Neural progenitor cell (in vitro differentiated cells): ENCODE results near the gene APLN. TPM values are rescaled to one million over a fixed set of nuclear protein-coding genes. Genes with fewer than 3 reads are reported as not detected.

Experiments used
- DNase-seq: peaks from one replicate; pipeline ENCODE4 v3.0.0-alpha.2; 2016; ENCODE audit warnings: low spot score
- H2AFZ ChIP-seq: fragments of 200-600 bp; sonication (generic); replicated peaks from 2 replicates; pipeline ENCODE4 v1.6.1; 2016; ENCODE audit warnings: antibody characterized with exemption
- H3F3A ChIP-seq: fragments of 200-600 bp; sonication (generic); 2 replicates; pipeline ENCODE4 v1.6.1; 2016; ENCODE audit warnings: antibody characterized with exemption, low read depth
- H3K27ac ChIP-seq: fragments of 200-600 bp; sonication (generic); 2 replicates; pipeline ENCODE4 v1.5.1; 2016; ENCODE audit warnings: mild to moderate bottlenecking
- H3K27me3 ChIP-seq: fragments of 200-600 bp; sonication (generic); 2 replicates; pipeline ENCODE4 v1.6.1; 2016; ENCODE audit warnings: mild to moderate bottlenecking, moderate library complexity
- H3K36me3 ChIP-seq: fragments of 200-600 bp; sonication (generic); 2 replicates; pipeline ENCODE4 v1.5.1; 2016
- H3K4me1 ChIP-seq: fragments of 200-600 bp; sonication (generic); 2 replicates; pipeline ENCODE4 v1.6.1; 2016; ENCODE audit warnings: mixed run types
- H3K4me2 ChIP-seq: fragments of 200-600 bp; sonication (generic); 2 replicates; pipeline ENCODE4 v1.6.1; 2016
- H3K4me3 ChIP-seq: fragments of 200-600 bp; sonication (generic); 2 replicates; pipeline ENCODE4 v1.5.1; 2016
- H3K79me2 ChIP-seq: fragments of 200-600 bp; sonication (generic); 2 replicates; pipeline ENCODE4 v1.6.1; 2016; ENCODE audit warnings: low read depth
- H3K9ac ChIP-seq: fragments of 200-600 bp; sonication (generic); 2 replicates; pipeline ENCODE4 v1.6.1; 2016
- H3K9me3 ChIP-seq: fragments of 200-600 bp; sonication (generic); 2 replicates; pipeline ENCODE4 v1.5.1; 2016; ENCODE audit warnings: low read depth
- H4K20me1 ChIP-seq: fragments of 200-600 bp; sonication (generic); 2 replicates; pipeline ENCODE4 v1.6.1; 2016; ENCODE audit warnings: low read depth
- H3K27ac Mint-ChIP-seq: 3 replicates; pipeline ENCODE4 v1.8.0; 2021; ENCODE audit warnings: mixed read lengths
- H3K27me3 Mint-ChIP-seq: 2 replicates; pipeline ENCODE4 v1.8.0; 2022; ENCODE audit warnings: low read depth, mild to moderate bottlenecking, inconsistent platforms, moderate library complexity, mixed read lengths; ENCODE audit not compliant: insufficient read depth
- H3K36me3 Mint-ChIP-seq: 3 replicates; pipeline ENCODE4 v1.8.0; 2021; ENCODE audit warnings: mixed read lengths
- H3K4me1 Mint-ChIP-seq: 3 replicates; pipeline ENCODE4 v1.8.0; 2021; ENCODE audit warnings: mixed read lengths
- H3K4me3 Mint-ChIP-seq: 3 replicates; pipeline ENCODE4 v1.8.0; 2021; ENCODE audit warnings: mild to moderate bottlenecking, moderate library complexity, mixed read lengths
- H3K9me3 Mint-ChIP-seq: 3 replicates; pipeline ENCODE4 v1.8.0; 2020; ENCODE audit warnings: mixed read lengths
- EZH2 ChIP-seq: fragments of 200-600 bp; sonication (generic); IDR thresholded peaks from 2 replicates; pipeline ENCODE4 v1.6.1; 2017; ENCODE audit warnings: antibody characterized with exemption, mild to moderate bottlenecking, moderate library complexity
- EZH2phosphoT487 ChIP-seq: fragments of 200-600 bp; sonication (generic); IDR thresholded peaks from 2 replicates; pipeline ENCODE4 v1.6.1; 2017; ENCODE audit warnings: antibody characterized with exemption
- total RNA-seq: library from RNA; depleted of rRNA; stranded (reverse); fragments of >200 nt; gene quantifications from 2 replicates; pipeline ENCODE4 v1.2.3, GENCODE V29; 2015; ENCODE audit warnings: low replicate concordance
- TF ChIP-seq, protein P1 (sequence below): fragments of 200-600 bp; sonication (generic); IDR thresholded peaks from 2 replicates; pipeline ENCODE4 v1.5.1; 2017; ENCODE audit warnings: antibody characterized with exemption, mild to moderate bottlenecking

The APLN gene
- total RNA-seq, 1 donor from 2014 or later, result 0.22 TPM

DNA sequence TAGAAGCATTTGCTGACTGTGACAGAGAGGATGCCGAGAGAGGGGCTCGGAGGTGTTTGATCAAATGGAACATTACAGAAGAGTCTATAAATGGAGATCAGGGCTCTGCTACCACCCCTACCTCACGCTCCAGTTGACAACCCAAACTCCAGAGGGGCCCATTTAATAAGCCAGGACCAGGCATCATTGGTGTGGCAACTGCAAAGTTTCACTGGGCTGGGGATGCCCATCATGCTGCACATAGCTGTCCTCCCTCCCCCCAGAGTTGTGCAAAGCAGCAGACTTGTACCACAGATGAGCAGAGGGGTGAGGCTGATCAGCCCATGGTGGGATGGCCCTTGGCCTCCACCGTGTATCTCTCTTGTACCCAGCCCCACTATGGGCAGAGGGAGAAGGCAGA is 45.8 kb upstream of the APLN start:
- no peak for DNase-seq
- Histone ChIP-seq H3K27me3 (no peaks in the 10 kb centered on the region), H2AFZ (no peak overlapping the region), H3K9ac (no peak overlapping the region), H3K4me3 (no peak overlapping the region), H3K4me2 (no peak overlapping the region), H3K36me3 (no peaks in the 10 kb centered on the region), H3K79me2 (no peaks in the 10 kb centered on the region), H3F3A (no peaks in the 10 kb centered on the region), H3K4me1 (no peaks in the 10 kb centered on the region), H4K20me1 (no peaks in the 10 kb centered on the region), H3K9me3 (no peaks in the 10 kb centered on the region), H3K27ac (no peak overlapping the region)
- no peaks in the 10 kb centered on the region for H3K9me3 Mint-ChIP-seq
- peaks cover 6% of the 10 kb centered on the region for H3K27me3 Mint-ChIP-seq
- no peak overlapping the region for H3K4me3 Mint-ChIP-seq
- no peak for TF ChIP-seq EZH2phosphoT487
- TF ChIP-seq, protein P1, sequence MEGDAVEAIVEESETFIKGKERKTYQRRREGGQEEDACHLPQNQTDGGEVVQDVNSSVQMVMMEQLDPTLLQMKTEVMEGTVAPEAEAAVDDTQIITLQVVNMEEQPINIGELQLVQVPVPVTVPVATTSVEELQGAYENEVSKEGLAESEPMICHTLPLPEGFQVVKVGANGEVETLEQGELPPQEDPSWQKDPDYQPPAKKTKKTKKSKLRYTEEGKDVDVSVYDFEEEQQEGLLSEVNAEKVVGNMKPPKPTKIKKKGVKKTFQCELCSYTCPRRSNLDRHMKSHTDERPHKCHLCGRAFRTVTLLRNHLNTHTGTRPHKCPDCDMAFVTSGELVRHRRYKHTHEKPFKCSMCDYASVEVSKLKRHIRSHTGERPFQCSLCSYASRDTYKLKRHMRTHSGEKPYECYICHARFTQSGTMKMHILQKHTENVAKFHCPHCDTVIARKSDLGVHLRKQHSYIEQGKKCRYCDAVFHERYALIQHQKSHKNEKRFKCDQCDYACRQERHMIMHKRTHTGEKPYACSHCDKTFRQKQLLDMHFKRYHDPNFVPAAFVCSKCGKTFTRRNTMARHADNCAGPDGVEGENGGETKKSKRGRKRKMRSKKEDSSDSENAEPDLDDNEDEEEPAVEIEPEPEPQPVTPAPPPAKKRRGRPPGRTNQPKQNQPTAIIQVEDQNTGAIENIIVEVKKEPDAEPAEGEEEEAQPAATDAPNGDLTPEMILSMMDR, result no peak
- TF ChIP-seq EZH2, result no peak
- no peaks in the 10 kb centered on the region for H3K4me1 Mint-ChIP-seq
- H3K27ac Mint-ChIP-seq, result no peak overlapping the region
- H3K36me3 Mint-ChIP-seq, result no peaks in the 10 kb centered on the region

DNA sequence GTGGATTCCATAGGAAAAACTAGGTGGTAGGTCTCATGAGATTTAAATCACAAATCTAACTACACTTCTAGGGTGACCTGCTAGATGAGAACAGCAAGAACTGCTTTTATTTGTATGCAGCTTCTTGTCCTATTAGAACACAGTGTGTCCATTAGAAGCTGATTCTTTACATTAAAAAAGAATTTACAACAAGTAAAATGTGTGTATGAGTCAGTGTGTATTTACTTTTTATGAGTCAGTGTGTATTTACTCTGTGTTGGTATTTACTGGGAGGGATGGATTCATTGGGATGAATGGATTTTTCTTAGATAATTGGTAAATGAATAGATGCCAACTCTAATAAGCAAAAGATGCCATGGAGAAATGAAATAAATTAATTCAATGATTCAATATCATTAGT is 43.4 kb upstream of the APLN start:
- Mint-ChIP-seq H3K4me1 (no peaks in the 10 kb centered on the region), H3K27ac (no peak overlapping the region), H3K36me3 (no peaks in the 10 kb centered on the region), H3K27me3 (peaks cover 8% of the 10 kb centered on the region), H3K9me3 (no peaks in the 10 kb centered on the region), H3K4me3 (no peak overlapping the region)
- H3K27me3 ChIP-seq, result no peaks in the 10 kb centered on the region
- H3F3A ChIP-seq, result no peaks in the 10 kb centered on the region
- H2AFZ ChIP-seq, result no peak overlapping the region
- no peaks in the 10 kb centered on the region for H3K9me3 ChIP-seq
- H3K4me2 ChIP-seq, result no peak overlapping the region
- no peak for DNase-seq
- no peak overlapping the region for H3K9ac ChIP-seq
- no peak overlapping the region for H3K4me3 ChIP-seq
- no peak for TF ChIP-seq EZH2phosphoT487
- TF ChIP-seq, protein P1, result no peak
- H4K20me1 ChIP-seq, result no peaks in the 10 kb centered on the region
- H3K79me2 ChIP-seq, result no peaks in the 10 kb centered on the region
- no peak overlapping the region for H3K27ac ChIP-seq
- no peaks in the 10 kb centered on the region for H3K4me1 ChIP-seq
- no peaks in the 10 kb centered on the region for H3K36me3 ChIP-seq

DNA sequence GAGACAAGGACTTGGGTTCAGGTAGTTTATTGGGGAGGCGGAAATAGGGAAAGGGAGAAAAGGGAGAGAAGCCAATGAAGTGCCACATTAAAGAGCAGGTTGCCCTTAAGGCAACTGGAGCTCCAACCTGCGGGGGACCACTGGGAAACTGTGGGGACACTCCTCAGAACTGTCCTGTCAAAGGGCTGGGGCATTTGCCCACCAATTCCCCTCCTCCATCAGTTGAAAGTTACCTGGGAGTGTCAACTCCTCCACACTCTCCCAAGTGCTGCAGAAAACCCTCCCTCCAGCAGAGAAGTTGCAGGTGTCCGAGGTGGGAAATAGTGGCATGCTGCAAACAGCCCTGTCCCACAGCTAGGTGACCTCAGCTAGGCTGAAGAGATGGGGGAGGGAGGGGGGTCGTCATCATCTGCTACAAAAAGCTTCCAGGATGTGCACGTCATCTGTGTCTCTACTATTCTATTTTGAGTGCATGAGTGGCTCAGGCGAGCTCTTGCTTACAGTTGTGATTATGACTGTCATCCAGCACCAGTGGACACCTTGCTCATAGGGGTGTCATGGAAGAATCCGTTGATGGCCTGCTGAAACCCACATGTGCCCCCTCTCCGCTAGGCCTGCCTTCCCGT is 42.6 kb upstream of the APLN start:
- Histone ChIP-seq H3K4me3 (no peak overlapping the region), H2AFZ (no peak overlapping the region), H3K79me2 (no peaks in the 10 kb centered on the region), H3K9ac (no peak overlapping the region), H3K27me3 (no peaks in the 10 kb centered on the region), H3K9me3 (no peaks in the 10 kb centered on the region), H3K4me1 (no peaks in the 10 kb centered on the region), H3K27ac (no peak overlapping the region), H3K36me3 (no peaks in the 10 kb centered on the region), H4K20me1 (no peaks in the 10 kb centered on the region), H3F3A (no peaks in the 10 kb centered on the region), H3K4me2 (no peak overlapping the region)
- H3K36me3 Mint-ChIP-seq, result no peaks in the 10 kb centered on the region
- DNase-seq, result no peak
- no peaks in the 10 kb centered on the region for H3K4me1 Mint-ChIP-seq
- TF ChIP-seq EZH2 (no peak), EZH2phosphoT487 (no peak)
- TF ChIP-seq, protein P1, result no peak
- no peaks in the 10 kb centered on the region for H3K9me3 Mint-ChIP-seq
- no peak overlapping the region for H3K27ac Mint-ChIP-seq
- peaks cover 7% of the 10 kb centered on the region for H3K27me3 Mint-ChIP-seq
- no peak overlapping the region for H3K4me3 Mint-ChIP-seq
